GM23338 (cell line): Measurements from ENCODE around the gene APOL6. TPM values are rescaled to one million over a fixed set of nuclear protein-coding genes. Genes with fewer than 3 reads are reported as not detected.

Experiments
- ATAC-seq: fragments of 200-7000 bp; cut with Tn5 transposase; 3 replicates; pipeline ENCODE4 v1.9.1; 2020
- DNase-seq: peaks from one replicate; pipeline ENCODE4 v3.0.0-alpha.2; 2015; ENCODE audit warnings: low spot score
- H2AFZ ChIP-seq: fragments of 200-600 bp; sonication (generic); 2 replicates; pipeline ENCODE4 v1.8.0; 2016; ENCODE audit warnings: antibody characterized with exemption, mild to moderate bottlenecking, moderate library complexity
- H3F3A ChIP-seq: fragments of 200-600 bp; sonication (generic); replicated peaks from 2 replicates; pipeline ENCODE4 v1.8.0; 2017; ENCODE audit warnings: antibody characterized with exemption, mixed run types, low read depth
- H3K27ac ChIP-seq: fragments of 200-600 bp; sonication (generic); 2 replicates; pipeline ENCODE4 v1.6.1; 2016; ENCODE audit warnings: low read depth
- H3K27me3 ChIP-seq: fragments of 200-600 bp; sonication (generic); 2 replicates; pipeline ENCODE4 v1.8.0; 2016; ENCODE audit warnings: mild to moderate bottlenecking, mixed run types, moderate library complexity; ENCODE audit not compliant: insufficient read depth
- H3K36me3 ChIP-seq: fragments of 200-600 bp; sonication (generic); 2 replicates; pipeline ENCODE4 v1.8.0; 2016; ENCODE audit warnings: mild to moderate bottlenecking; ENCODE audit not compliant: insufficient read depth
- H3K4me1 ChIP-seq: fragments of 200-600 bp; sonication (generic); 2 replicates; pipeline ENCODE4 v1.8.0; 2016; ENCODE audit warnings: mild to moderate bottlenecking, moderate library complexity; ENCODE audit not compliant: insufficient read depth
- H3K4me2 ChIP-seq: fragments of 200-600 bp; sonication (generic); 2 replicates; pipeline ENCODE4 v1.7.1; 2017; ENCODE audit warnings: mixed run types
- H3K4me3 ChIP-seq: fragments of 200-600 bp; sonication (generic); 2 replicates; pipeline ENCODE4 v1.6.1; 2016; ENCODE audit warnings: mixed run types
- H3K79me2 ChIP-seq: fragments of 200-600 bp; sonication (generic); replicated peaks from 2 replicates; pipeline ENCODE4 v1.8.0; 2017; ENCODE audit warnings: mild to moderate bottlenecking; ENCODE audit not compliant: insufficient read depth
- H3K9me2 ChIP-seq: fragments of 200-600 bp; sonication (generic); 2 replicates; pipeline ENCODE4 v1.8.0; 2017; ENCODE audit not compliant: insufficient read depth
- H4K20me1 ChIP-seq: fragments of 200-600 bp; sonication (generic); replicated peaks from 2 replicates; pipeline ENCODE4 v1.8.0; 2017; ENCODE audit warnings: mild to moderate bottlenecking; ENCODE audit not compliant: insufficient read depth
- H3K27ac Mint-ChIP-seq: 2 replicates; pipeline ENCODE4 v1.8.0; 2020; ENCODE audit warnings: inconsistent platforms, mild to moderate bottlenecking, moderate library complexity, mixed read lengths
- H3K27me3 Mint-ChIP-seq: 3 replicates; pipeline ENCODE4 v1.8.0; 2022; ENCODE audit warnings: low read depth, mild to moderate bottlenecking, moderate library complexity, mixed read lengths, inconsistent platforms; ENCODE audit not compliant: insufficient read depth, poor library complexity
- H3K36me3 Mint-ChIP-seq: 3 replicates; pipeline ENCODE4 v1.8.0; 2021; ENCODE audit warnings: low read depth, mild to moderate bottlenecking, inconsistent platforms, moderate library complexity, mixed read lengths
- H3K4me1 Mint-ChIP-seq: 3 replicates; pipeline ENCODE4 v1.8.0; 2020; ENCODE audit warnings: mild to moderate bottlenecking, inconsistent platforms, mixed read lengths
- H3K4me3 Mint-ChIP-seq: 3 replicates; pipeline ENCODE4 v1.8.0; 2021; ENCODE audit warnings: moderate library complexity, mild to moderate bottlenecking, inconsistent platforms, mixed read lengths
- H3K9me3 Mint-ChIP-seq: 3 replicates; pipeline ENCODE4 v1.8.0; 2020; ENCODE audit warnings: moderate library complexity, mild to moderate bottlenecking, inconsistent platforms, mixed read lengths
- CREB1 ChIP-seq: fragments of 250-450 bp; sonication (Bioruptor Pico); IDR thresholded peaks from 2 replicates; pipeline ENCODE4 v1.5.0; 2020; ENCODE audit warnings: low read depth, mild to moderate bottlenecking, moderate library complexity
- CTCF ChIP-seq, 2 experiments: fragments of 200-600 bp in 1 of 2; sonication (generic) in 1 of 2; conservative IDR thresholded peaks; 2 replicates each; pipeline versions ENCODE4 v1.5.1 to v1.6.1; 2016 to 2017; ENCODE audit warnings: antibody characterized with exemption in 2 of 2, low read depth in 2 of 2, mild to moderate bottlenecking in 2 of 2, moderate library complexity in 1 of 2
- ETS1 ChIP-seq: IDR thresholded peaks from 2 replicates; pipeline ENCODE4 v1.6.1; 2016; ENCODE audit warnings: antibody characterized with exemption
- EZH2 ChIP-seq: fragments of 200-600 bp; sonication (generic); IDR thresholded peaks from one replicate; pipeline ENCODE4 v1.8.0; 2017; ENCODE audit warnings: antibody characterized with exemption, mild to moderate bottlenecking, low read depth; ENCODE audit not compliant: unreplicated experiment
- EZH2phosphoT487 ChIP-seq: fragments of 200-600 bp; sonication (generic); IDR thresholded peaks from one replicate; pipeline ENCODE4 v1.8.1; 2018; ENCODE audit warnings: antibody characterized with exemption; ENCODE audit not compliant: unreplicated experiment
- NANOG ChIP-seq: IDR thresholded peaks from 2 replicates; pipeline ENCODE4 v1.6.1; 2016; ENCODE audit warnings: antibody characterized with exemption, borderline replicate concordance
- POLR2AphosphoS5 ChIP-seq: IDR thresholded peaks from 2 replicates; pipeline ENCODE4 v1.6.1; 2016; ENCODE audit warnings: antibody characterized with exemption, low read depth
- REST ChIP-seq: IDR thresholded peaks from one replicate; pipeline ENCODE4 v1.6.1; 2018; ENCODE audit warnings: antibody characterized with exemption; ENCODE audit not compliant: unreplicated experiment
- STAT1 ChIP-seq: IDR thresholded peaks from one replicate; pipeline ENCODE4 v1.6.1; 2016; ENCODE audit warnings: antibody characterized with exemption; ENCODE audit not compliant: unreplicated experiment
- ZNF114 ChIP-seq: fragments of 250-450 bp; sonication (Bioruptor Pico); IDR thresholded peaks from 2 replicates; pipeline ENCODE4 v1.5.0; 2020; ENCODE audit warnings: mild to moderate bottlenecking, moderate library complexity
- ZNF331 ChIP-seq: fragments of 250-450 bp; sonication (Bioruptor Pico); IDR thresholded peaks from 2 replicates; pipeline ENCODE4 v1.5.0; 2020; ENCODE audit warnings: low read depth, mild to moderate bottlenecking, moderate library complexity
- polyA plus RNA-seq: library from polyadenylated mRNA; unstranded; fragments of >200 nt; fragmentation: Nextera tagmentation; extraction: Ambion mirVana; gene quantifications from 2 replicates; pipeline ENCODE4 v1.2.1, GENCODE V29; 2016
- total RNA-seq: library from RNA; depleted of rRNA; stranded (reverse); fragments of >200 nt; shearing (Covaris generic); gene quantifications from 2 replicates; pipeline ENCODE4 v1.2.3, GENCODE V29; 2014

Gene APOL6
- total and polyA plus RNA-seq, 2 experiments from 2014 or later: 0.10 to 0.14 TPM

GRCh38 chr22:35628732-35629131, 19.5 kb upstream of the APOL6 start:
- H3K4me3 Mint-ChIP-seq: no peak overlapping the region
- no peaks in the 10 kb centered on the region for H3K36me3 ChIP-seq
- no peaks in the 10 kb centered on the region for H3K27me3 ChIP-seq
- H3K36me3 Mint-ChIP-seq: no peaks in the 10 kb centered on the region; the same call in 2 of the 3 replicates
- H3K4me1 Mint-ChIP-seq: peaks cover 26% of the 10 kb centered on the region
- peaks cover 4% of the 10 kb centered on the region for H3K9me3 Mint-ChIP-seq
- H3K79me2 ChIP-seq: no peaks in the 10 kb centered on the region
- DNase-seq (no peak), ATAC-seq (no peak)
- H3K4me2 ChIP-seq: no peak overlapping the region
- H2AFZ ChIP-seq: no peak overlapping the region
- H3K4me1 ChIP-seq: no peaks in the 10 kb centered on the region; the same call in 1 of the 2 replicates
- H3F3A ChIP-seq: no peaks in the 10 kb centered on the region
- no peak overlapping the region for H3K27ac ChIP-seq
- TF ChIP-seq CREB1 (CRISPR knock-in tag) (no peak), ZNF331 (CRISPR knock-in tag) (no peak), EZH2 (no peak), NANOG (no peak), POLR2AphosphoS5 (no peak), CTCF (conservative IDR thresholded peaks at IDR 0.05; ENCODE audit: low read depth in 2 of 2) (no peak), EZH2phosphoT487 (no peak), REST (no peak), ETS1 (no peak), ZNF114 (no peak), STAT1 (no peak)
- H4K20me1 ChIP-seq: no peaks in the 10 kb centered on the region
- no peak overlapping the region for H3K27ac Mint-ChIP-seq
- no peak overlapping the region for H3K4me3 ChIP-seq
- no peaks in the 10 kb centered on the region for H3K9me2 ChIP-seq
- peaks cover 23% of the 10 kb centered on the region for H3K27me3 Mint-ChIP-seq
